GM18858 (cell line): ENCODE data around the gene BANP.

ENCODE experiments used
- ATAC-seq: cut with Tn5 transposase; IDR thresholded peaks from one replicate; pipeline ENCODE4 v1.9.1; 2021; ENCODE audit not compliant: unreplicated experiment

Gene BANP

GRCh38 chr16:87948735-87949070 lies 2.5 kb upstream of the BANP start:
- ATAC-seq: no peak

- no peak for ATAC-seq
Observed at GRCh38 chr16:87949071-87949744, 2.0 kb upstream of the BANP start.

- peak; percentile 7 for ATAC-seq
Observed at GRCh38 chr16:87951552-87952538, 611 bp downstream of the BANP start.

- ATAC-seq: no peak
Observed at GRCh38 chr16:87952751-87953150, 1.5 kb downstream of the BANP start.

GRCh38 chr16:87953308-87954215 lies 2.3 kb downstream of the BANP start:
- ATAC-seq: no peak

- ATAC-seq: no peak
Observed at GRCh38 chr16:87954361-87954760, 3.1 kb downstream of the BANP start.

- ATAC-seq: no peak
Observed at GRCh38 chr16:87954826-87955225, 3.6 kb downstream of the BANP start.

- ATAC-seq: no peak
Observed at GRCh38 chr16:87955302-87956097, 4.3 kb downstream of the BANP start.

GRCh38 chr16:87956098-87956364 lies 4.8 kb downstream of the BANP start:
- no peak for ATAC-seq

GRCh38 chr16:87956365-87957231 lies 5.4 kb downstream of the BANP start:
- no peak for ATAC-seq

GRCh38 chr16:87957296-87958094 lies 6.3 kb downstream of the BANP start:
- no peak for ATAC-seq

- no peak for ATAC-seq
Observed at GRCh38 chr16:87958632-87959031, 7.4 kb downstream of the BANP start.

GRCh38 chr16:87959391-87959990 lies 8.3 kb downstream of the BANP start:
- no peak for ATAC-seq

GRCh38 chr16:87960296-87960695 lies 9.1 kb downstream of the BANP start:
- ATAC-seq: no peak

- no peak for ATAC-seq
Observed at GRCh38 chr16:87960852-87961251, 9.6 kb downstream of the BANP start.

GRCh38 chr16:87961623-87962022 lies 10.4 kb downstream of the BANP start:
- ATAC-seq: no peak

GRCh38 chr16:87963400-87963799 lies 12.2 kb downstream of the BANP start:
- ATAC-seq: no peak

- no peak for ATAC-seq
Observed at GRCh38 chr16:87964049-87964659, 12.9 kb downstream of the BANP start.
